Vagina (tissue), 2 donors: ENCODE measurements around the gene COL5A2. TPM values are rescaled to one million over a fixed set of nuclear protein-coding genes. Genes with fewer than 3 reads are reported as not detected.
A peak's percentile ranks its signal among the peaks of the same experiment; 100 is the strongest.

Source experiments
- DNase-seq, 2 donors: peaks; one replicate each; pipeline ENCODE4 v3.0.0-alpha.2; 2017; ENCODE audit errors: extremely low spot score in 2 of 2
- H3K27ac ChIP-seq: fragments of 200-600 bp; sonication (generic); one replicate; pipeline ENCODE4 v1.5.1; 2019
- H3K27me3 ChIP-seq: fragments of 200-600 bp; sonication (generic); one replicate; pipeline ENCODE4 v1.5.1; 2019
- H3K36me3 ChIP-seq, 2 donors: fragments of 200-600 bp; sonication (generic); one replicate each; pipeline ENCODE4 v1.5.1; 2017 to 2019
- H3K4me1 ChIP-seq: fragments of 200-600 bp; sonication (generic); one replicate; pipeline ENCODE4 v1.5.1; 2019
- H3K4me3 ChIP-seq, 2 donors: fragments of 200-600 bp; sonication (generic); 1 replicate in 1 of 2; 2 replicates in 1 of 2; pipeline ENCODE4 v1.5.1; 2016 to 2019
- H3K9me3 ChIP-seq: fragments of 200-600 bp; sonication (generic); one replicate; pipeline ENCODE4 v1.5.1; 2019
- CTCF ChIP-seq, 3 experiments: fragments of 450-650 bp in 2 of 3; fragments of 200-600 bp in 1 of 3; sonication (generic) in 1 of 3; IDR thresholded peaks; one replicate each; pipeline ENCODE4 v1.5.1; 2017 to 2019; ENCODE audit warnings: antibody characterized with exemption in 3 of 3, mild to moderate bottlenecking in 2 of 3, moderate library complexity in 2 of 3
- POLR2A ChIP-seq, 2 donors: fragments of 450-650 bp; IDR thresholded peaks; one replicate each; pipeline ENCODE4 v1.6.1; 2017; ENCODE audit warnings: antibody characterized with exemption in 2 of 2, mild to moderate bottlenecking in 2 of 2, moderate library complexity in 2 of 2
- POLR2AphosphoS5 ChIP-seq, 2 donors: sonication (generic); formaldehyde crosslinking; IDR thresholded peaks; one replicate each; pipeline ENCODE4 v1.9.0; 2017; ENCODE audit warnings: antibody characterized with exemption in 2 of 2, mild to moderate bottlenecking in 2 of 2, low read depth in 1 of 2; ENCODE audit not compliant: insufficient read depth in 1 of 2
- intact Hi-C: fragments of 100-400 bp; cut with DNase I; formaldehyde crosslinking; loops from one replicate; pipeline ENCODE4 v1.15.1; 2023
- total RNA-seq: library from RNA; depleted of rRNA; stranded (reverse); fragments of >200 nt; gene quantifications from one replicate; pipeline ENCODE4 v1.2.3, GENCODE V29; 2016

Gene COL5A2
- total RNA-seq, 1 donor from 2014 or later: 33.1 TPM

GRCh38 chr2:189165656-189166380 lies 13.7 kb downstream of the COL5A2 start:
- DNase-seq: no peak
- Histone ChIP-seq H3K36me3 (no peaks in the 10 kb centered on the region), H3K9me3 (no peaks in the 10 kb centered on the region), H3K27me3 (no peaks in the 10 kb centered on the region), H3K27ac (peak overlapping the region; percentile 15), H3K4me1 (peaks cover 55% of the 10 kb centered on the region), H3K4me3 (no peak overlapping the region)
- no peak for TF ChIP-seq POLR2AphosphoS5 (IDR thresholded peaks at IDR 0.05; ENCODE audit: insufficient read depth in 1 of 2, low read depth in 1 of 2)
- no peak for TF ChIP-seq CTCF (IDR thresholded peaks at IDR 0.05)
- TF ChIP-seq POLR2A (IDR thresholded peaks at IDR 0.05): no peak
- intact Hi-C loops: no loop called here

GRCh38 chr2:189164746-189165145 lies 14.8 kb downstream of the COL5A2 start:
- DNase-seq: no peak
- Histone ChIP-seq H3K4me3 (no peak overlapping the region), H3K27me3 (no peaks in the 10 kb centered on the region), H3K36me3 (no peaks in the 10 kb centered on the region), H3K4me1 (peaks cover 60% of the 10 kb centered on the region), H3K27ac (peak overlapping the region; percentile 60), H3K9me3 (no peaks in the 10 kb centered on the region)
- intact Hi-C loops: no loop called here
- TF ChIP-seq POLR2A (IDR thresholded peaks at IDR 0.05): no peak
- TF ChIP-seq CTCF (IDR thresholded peaks at IDR 0.05): no peak
- TF ChIP-seq POLR2AphosphoS5 (IDR thresholded peaks at IDR 0.05; ENCODE audit: insufficient read depth in 1 of 2, low read depth in 1 of 2): no peak

- H3K27me3 ChIP-seq: no peaks in the 10 kb centered on the region
- TF ChIP-seq CTCF (IDR thresholded peaks at IDR 0.05) (no peak), POLR2AphosphoS5 (IDR thresholded peaks at IDR 0.05; ENCODE audit: insufficient read depth in 1 of 2, low read depth in 1 of 2) (no peak), POLR2A (IDR thresholded peaks at IDR 0.05) (no peak)
- DNase-seq: no peak
- H3K9me3 ChIP-seq: no peaks in the 10 kb centered on the region
- peak overlapping the region; percentile 60 for H3K27ac ChIP-seq
- H3K4me1 ChIP-seq: peaks cover 53% of the 10 kb centered on the region
- H3K4me3 ChIP-seq: no peak overlapping the region
- intact Hi-C loops: no loop called here
- no peaks in the 10 kb centered on the region for H3K36me3 ChIP-seq
Measured at GRCh38 chr2:189163889-189164288, 15.7 kb downstream of the COL5A2 start.

- no peaks in the 10 kb centered on the region for H3K27me3 ChIP-seq
- no peak for DNase-seq
Measured at GRCh38 chr2:189162566-189162965, 17.0 kb downstream of the COL5A2 start.

More at GRCh38 chr2:189162566-189162965, 17.0 kb downstream of the COL5A2 start:
- H3K4me3 ChIP-seq: no peak overlapping the region
- no peaks in the 10 kb centered on the region for H3K36me3 ChIP-seq
- peaks cover 59% of the 10 kb centered on the region for H3K4me1 ChIP-seq
- intact Hi-C loops: no loop called here
- no peak for TF ChIP-seq POLR2A (IDR thresholded peaks at IDR 0.05)
- TF ChIP-seq CTCF (IDR thresholded peaks at IDR 0.05): no peak
- no peak for TF ChIP-seq POLR2AphosphoS5 (IDR thresholded peaks at IDR 0.05; ENCODE audit: insufficient read depth in 1 of 2, low read depth in 1 of 2)
- no peak overlapping the region for H3K27ac ChIP-seq
- H3K9me3 ChIP-seq: no peaks in the 10 kb centered on the region
